Measurements from ENCODE around the gene GGCX. TPM values are rescaled to one million over a fixed set of nuclear protein-coding genes. Genes with fewer than 3 reads are reported as not detected.

Gene GGCX
- total and polyA plus RNA-seq, 2 of the 13 experiments (the other 11 are each of a cell fraction or from before 2014, with no cell fraction given) = 72.5 to 103 TPM

- TF ChIP-seq ZNF646 (CRISPR knock-in tag; IDR thresholded peaks at IDR 0.05) (peak; percentile 35; the same call in 1 of the 2 replicates), ZNF780A (CRISPR knock-in tag; IDR thresholded peaks at IDR 0.05) (peak; percentile 97; the same call in 1 of the 2 replicates), MXD4 (CRISPR knock-in tag; IDR thresholded peaks at IDR 0.05) (peak; percentile 79), PAWR (CRISPR knock-in tag; IDR thresholded peaks at IDR 0.05; ENCODE audit: borderline replicate concordance) (peak; percentile 95; the same call in 1 of the 2 replicates), ZNF766 (CRISPR knock-in tag; IDR thresholded peaks at IDR 0.05; ENCODE audit: borderline replicate concordance) (peak; percentile 79), KDM4B (CRISPR knock-in tag; IDR thresholded peaks at IDR 0.05) (peak; percentile 94), SMARCC2 (IDR thresholded peaks at IDR 0.05) (no peak), HNF4G (IDR thresholded peaks at IDR 0.05; ENCODE audit: borderline replicate concordance, low read depth, low read length) (peak; percentile 40; the same call in 1 of the 2 replicates), HNF4G (CRISPR knock-in tag; IDR thresholded peaks at IDR 0.05; ENCODE audit: borderline replicate concordance, low read depth) (0 out of 2 replicates have a peak, but pooled peaks have one; percentile 37), NFKBIZ (CRISPR knock-in tag; IDR thresholded peaks at IDR 0.05) (no peak; the same call in 1 of the 2 replicates), ZNF235 (CRISPR knock-in tag; IDR thresholded peaks at IDR 0.05; ENCODE audit: borderline replicate concordance) (peak; percentile 50; the same call in 1 of the 2 replicates), ZBTB10 (CRISPR knock-in tag; IDR thresholded peaks at IDR 0.05; ENCODE audit: borderline replicate concordance) (peak; percentile 57; the same call in 1 of the 2 replicates), HNRNPH1 (optimal IDR thresholded peaks at IDR 0.05; ENCODE audit: low read depth, low read length) (no peak), FOXA3 (CRISPR knock-in tag; IDR thresholded peaks at IDR 0.05) (peak; percentile 28; the same call in 1 of the 2 replicates), ZNF776 (CRISPR knock-in tag; IDR thresholded peaks at IDR 0.05) (peak; percentile 79; the same call in 1 of the 2 replicates), CBX5 (CRISPR knock-in tag; IDR thresholded peaks at IDR 0.05; ENCODE audit: borderline replicate concordance) (peak; percentile 89), HDAC6 (IDR thresholded peaks at IDR 0.05; ENCODE audit: low read depth, low read length) (peak; percentile 89; the same call in 1 of the 2 replicates), ZBTB37 (CRISPR knock-in tag; IDR thresholded peaks at IDR 0.05) (peak; percentile 81; the same call in 1 of the 2 replicates)
Measured at GRCh38 chr2:85538507-85539360, 22.6 kb downstream of the GGCX start, which contains the start of gene MAT2A (continued).

All from HepG2 (cell line).